ENCODE data around the gene KAZALD1. TPM values are rescaled to one million over a fixed set of nuclear protein-coding genes. Genes with fewer than 3 reads are reported as not detected.
A peak's percentile ranks its signal among the peaks of the same experiment; 100 is the strongest.
"Not testable (repeated sequence)": the region's sequence is repeated elsewhere in the genome, so short reads cannot be mapped to it uniquely, and the experiment has no call there.

The KAZALD1 gene
- total RNA-seq, 2 experiments from 2014 or later: 0.72 to 0.90 TPM

DNA sequence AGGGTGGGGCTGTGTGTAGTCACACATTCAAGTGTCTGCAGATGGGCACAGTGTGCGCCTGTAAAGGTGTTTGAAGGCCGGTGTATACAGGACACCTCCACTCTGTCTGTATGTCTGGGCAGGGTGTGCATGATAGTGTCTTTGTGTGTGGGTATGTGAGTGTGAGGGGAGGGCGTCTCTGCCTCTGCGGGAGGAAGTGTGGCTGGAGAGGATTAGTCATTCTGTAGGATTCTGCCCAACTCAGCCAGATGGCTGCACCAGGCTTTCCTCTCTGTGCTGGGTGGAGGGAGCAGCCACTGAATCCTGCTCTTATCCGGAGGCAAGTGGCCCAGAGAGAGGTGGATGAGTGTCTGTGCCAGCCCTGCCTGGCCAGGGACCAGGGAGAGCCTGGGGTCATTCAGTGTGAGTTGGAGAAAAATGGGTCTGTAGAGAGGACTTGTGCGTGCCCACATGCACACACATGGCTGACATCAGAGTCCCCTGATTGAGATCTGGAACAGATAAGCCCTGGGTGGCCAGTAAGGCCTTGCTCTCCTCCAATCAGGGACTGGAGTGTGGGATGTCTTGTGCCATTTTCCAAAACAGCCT lies 29.1 kb upstream of the KAZALD1 start:
- ChIA-PET CTCF (interaction anchor here (0.9 to 9.8 kb wide), 10 partner anchors 9 to 551 kb away, joined by 3 to 147 read pairs (median 5); no protein-coding TSS in a partner anchor), POLR2A (interaction anchor here (0.6 to 4.9 kb wide), 4 partner anchors 9 to 557 kb away, joined by 3 to 30 read pairs (median 4); no protein-coding TSS in a partner anchor)
- Mint-ChIP-seq H3K9me3 (no peaks in the 10 kb centered on the region), H3K36me3 (ENCODE audit: low read depth) (no peaks in the 10 kb centered on the region), H3K27ac (peak overlapping the region; percentile 92), H3K4me1 (ENCODE audit: low read depth) (peaks cover 10% of the 10 kb centered on the region), H3K4me3 (peak overlapping the region; percentile 78), H3K27me3 (peaks cover 6% of the 10 kb centered on the region)
- ATAC-seq (peak; percentile 67), DNase-seq (peak; percentile 78)
- intact Hi-C loops (cut with micrococcal nuclease): no loop called here
- no peak for TF ChIP-seq CTCF (IDR thresholded peaks at IDR 0.05)

GRCh38 chr10:101033276-101033675 lies 28.5 kb upstream of the KAZALD1 start:
- Mint-ChIP-seq H3K36me3 (ENCODE audit: low read depth) (peaks cover 4% of the 10 kb centered on the region), H3K4me1 (ENCODE audit: low read depth) (peaks cover 10% of the 10 kb centered on the region), H3K9me3 (no peaks in the 10 kb centered on the region), H3K4me3 (peak overlapping the region; percentile 78), H3K27me3 (peaks cover 6% of the 10 kb centered on the region), H3K27ac (no peak overlapping the region)
- ATAC-seq (no peak), DNase-seq (no peak)
- intact Hi-C loops (cut with micrococcal nuclease): no loop called here
- POLR2A ChIA-PET: interaction anchor here (0.7 to 4.9 kb wide), 3 partner anchors 9 to 83 kb away, joined by 3 to 30 read pairs (median 4); no protein-coding TSS in a partner anchor
- CTCF ChIA-PET: interaction anchor here (1.1 to 3.6 kb wide), 4 partner anchors 8 to 22 kb away, joined by 3 to 21 read pairs (median 10); no protein-coding TSS in a partner anchor
- TF ChIP-seq CTCF (IDR thresholded peaks at IDR 0.05): no peak

DNA sequence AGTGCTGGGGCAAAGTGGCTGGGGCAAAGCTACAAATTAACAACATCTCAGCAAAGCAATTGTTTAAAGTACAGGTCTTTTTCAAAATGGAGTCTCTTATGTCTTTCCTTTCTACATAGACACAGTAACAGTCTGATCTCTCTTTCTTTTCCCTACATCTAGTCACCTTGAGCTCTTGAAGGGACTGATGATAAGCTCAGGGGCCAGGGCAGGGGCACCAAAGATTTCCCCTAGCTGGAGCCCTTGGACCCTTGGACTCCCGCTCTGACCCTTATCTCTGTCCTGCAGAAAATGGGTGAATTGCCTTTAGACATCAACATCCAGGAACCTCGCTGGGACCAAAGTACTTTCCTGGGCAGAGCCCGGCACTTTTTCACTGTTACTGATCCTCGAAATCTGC lies 27.4 kb upstream of the KAZALD1 start:
- intact Hi-C loops (cut with micrococcal nuclease); H3K9me3 Mint-ChIP-seq; H3K4me1 Mint-ChIP-seq (ENCODE audit: low read depth); H3K36me3 Mint-ChIP-seq (ENCODE audit: low read depth); ATAC-seq; H3K27ac Mint-ChIP-seq; DNase-seq; H3K27me3 Mint-ChIP-seq; H3K4me3 Mint-ChIP-seq: not testable (repeated sequence)
- ChIA-PET CTCF (interaction anchor here (1.0 to 3.6 kb wide), 9 partner anchors 8 to 108 kb away, joined by 3 to 21 read pairs (median 7); no protein-coding TSS in a partner anchor), POLR2A (interaction anchor here (1.3 kb wide), 1 partner anchor 210 kb away, joined by 3 read pairs; no protein-coding TSS in a partner anchor)

DNA sequence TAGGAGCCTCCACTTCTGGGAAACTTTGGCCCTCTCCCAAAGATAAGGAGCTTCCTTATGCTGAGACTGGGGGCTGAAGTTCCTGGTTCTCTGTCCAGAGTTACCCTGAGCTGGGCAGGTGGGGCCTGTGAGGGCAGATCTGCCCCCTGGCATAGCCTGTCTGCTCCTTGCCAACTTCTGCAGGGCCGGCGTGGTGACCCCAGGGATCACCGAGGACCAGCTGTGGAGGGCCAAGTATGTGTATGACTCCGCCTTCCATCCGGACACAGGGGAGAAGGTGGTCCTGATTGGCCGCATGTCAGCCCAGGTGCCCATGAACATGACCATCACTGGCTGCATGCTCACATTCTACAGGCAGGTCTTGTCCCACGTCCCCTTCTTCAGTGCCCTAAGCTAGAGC lies 26.5 kb upstream of the KAZALD1 start:
- H3K36me3 Mint-ChIP-seq (ENCODE audit: low read depth): peaks cover 6% of the 10 kb centered on the region
- H3K4me3 Mint-ChIP-seq: no peak overlapping the region
- ChIA-PET POLR2A (interaction anchor here (0.7 to 1.4 kb wide), 4 partner anchors 23 to 211 kb away, joined by 3 to 8 read pairs (median 4); partner anchors contain the start of gene LZTS2), CTCF (interaction anchor here (1.3 to 3.6 kb wide), 7 partner anchors 14 to 107 kb away, joined by 5 to 21 read pairs (median 7); no protein-coding TSS in a partner anchor)
- DNase-seq (no peak), ATAC-seq (no peak)
- H3K27ac Mint-ChIP-seq: no peak overlapping the region
- intact Hi-C loops (cut with micrococcal nuclease): no loop called here
- no peaks in the 10 kb centered on the region for H3K9me3 Mint-ChIP-seq
- no peaks in the 10 kb centered on the region for H3K27me3 Mint-ChIP-seq
- peaks cover 10% of the 10 kb centered on the region for H3K4me1 Mint-ChIP-seq (ENCODE audit: low read depth)
- TF ChIP-seq CTCF (IDR thresholded peaks at IDR 0.05): no peak

DNA sequence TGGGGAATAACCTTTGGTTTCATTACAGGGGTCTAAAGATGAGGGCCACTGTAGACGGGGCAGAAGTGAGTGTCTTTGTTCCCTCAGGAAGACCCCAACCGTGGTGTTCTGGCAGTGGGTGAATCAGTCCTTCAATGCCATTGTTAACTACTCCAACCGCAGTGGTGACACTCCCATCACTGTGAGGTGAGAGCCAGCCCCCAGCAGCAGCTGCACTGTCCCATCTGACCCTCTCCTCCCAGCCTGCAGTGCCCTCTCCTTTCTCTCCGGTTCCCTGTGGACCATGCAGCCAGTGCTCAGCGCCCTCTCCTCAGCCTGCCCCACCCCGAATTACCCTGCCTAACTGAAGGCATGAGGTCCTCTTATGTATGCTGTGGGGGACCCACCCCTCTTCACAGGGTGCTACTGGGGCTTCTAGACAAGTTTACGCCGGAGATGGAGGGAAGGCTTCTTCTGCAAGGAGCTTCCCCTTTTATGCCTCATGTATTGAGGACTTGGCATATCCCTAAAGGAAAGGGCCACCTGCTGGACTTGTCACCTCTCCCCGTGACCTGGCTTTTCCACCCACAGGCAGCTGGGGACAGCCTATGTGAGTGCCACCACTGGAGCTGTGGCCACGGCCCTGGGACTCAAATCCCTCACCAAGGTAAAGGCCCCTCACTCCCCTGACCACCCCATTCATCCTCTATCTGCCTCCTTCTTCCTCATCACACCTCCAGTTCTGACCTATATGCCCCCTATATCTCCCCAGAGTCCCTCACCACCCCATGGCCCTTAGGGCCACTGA lies 25.7 kb upstream of the KAZALD1 start:
- ATAC-seq (no peak), DNase-seq (no peak)
- intact Hi-C loops (cut with micrococcal nuclease): no loop called here
- Mint-ChIP-seq H3K4me1 (ENCODE audit: low read depth) (peaks cover 13% of the 10 kb centered on the region), H3K4me3 (no peak overlapping the region), H3K27me3 (no peaks in the 10 kb centered on the region), H3K27ac (no peak overlapping the region), H3K9me3 (no peaks in the 10 kb centered on the region), H3K36me3 (ENCODE audit: low read depth) (peaks cover 6% of the 10 kb centered on the region)
- no peak for TF ChIP-seq CTCF (IDR thresholded peaks at IDR 0.05)
- ChIA-PET POLR2A (interaction anchor here (1.2 to 1.4 kb wide), 2 partner anchors 24 to 36 kb away, joined by 3 to 8 read pairs; partner anchors contain the start of gene LZTS2), CTCF (interaction anchor here (2.0 to 20.4 kb wide), 3 partner anchors 17 to 38 kb away, joined by 7 to 655 read pairs (median 7); partner anchors contain the start of gene KAZALD1)

Measured in activated CD8-positive, alpha-beta T cell treated with anti-CD3 and anti-CD28 coated beads for 36 hours (primary cell).